Measurements from ENCODE around the gene RNF214.

DNA sequence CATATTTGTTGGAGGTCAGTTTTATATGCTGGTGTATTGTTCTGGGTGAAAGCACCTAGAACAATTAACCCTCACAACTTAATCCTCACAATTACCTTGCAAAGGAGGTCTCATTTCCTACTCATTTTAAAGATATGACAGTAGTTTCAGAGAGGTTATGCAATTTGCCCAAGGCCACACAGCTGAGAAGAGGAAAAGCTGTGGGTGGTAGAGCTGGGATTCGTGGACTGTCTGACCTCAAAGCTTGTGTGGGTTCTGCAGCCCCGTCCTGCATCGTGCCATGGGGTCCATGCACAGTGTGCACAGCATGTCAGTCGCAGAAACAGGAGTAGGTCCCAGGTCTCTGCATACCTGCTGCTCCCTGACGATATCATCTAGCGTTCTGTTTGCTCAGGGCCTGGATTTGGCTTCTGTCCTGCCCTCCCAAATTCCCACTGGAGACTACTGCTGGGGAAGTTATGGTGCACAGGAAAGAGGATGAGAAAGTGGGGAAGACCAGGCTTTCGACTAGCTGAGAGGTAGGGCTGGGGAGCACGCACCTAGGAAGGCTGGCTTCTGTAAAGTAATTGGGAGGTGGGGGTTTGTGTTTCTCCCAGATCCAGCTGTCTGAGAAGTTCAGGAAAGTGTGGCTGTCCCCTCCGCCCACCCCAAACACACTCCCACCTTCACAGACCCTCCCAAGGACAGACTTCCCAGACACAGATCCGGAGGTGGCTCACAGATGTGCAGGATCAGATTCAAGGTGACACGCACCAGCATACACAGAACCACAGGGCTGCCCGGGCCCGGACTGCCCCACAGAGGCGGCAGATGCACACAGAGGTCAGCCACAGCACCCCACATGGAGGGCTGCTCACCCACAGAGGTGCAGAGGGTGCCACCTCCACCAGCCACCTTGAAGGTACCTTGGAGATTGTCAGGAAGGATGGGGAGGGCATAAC is 81.6 kb downstream of the RNF214 start:
- no peak for TF ChIP-seq CTCF (IDR thresholded peaks at IDR 0.05)
- no peak for TF ChIP-seq POLR2A (IDR thresholded peaks at IDR 0.05)
